ENCODE results near the gene PGLYRP3.

- TF ChIP-seq CHD2 (IDR thresholded peaks at IDR 0.05; ENCODE audit: low read length) = no peak
- TF ChIP-seq ATF2 (IDR thresholded peaks at IDR 0.05; ENCODE audit: low read length) = no peak
- no peak for TF ChIP-seq SIX5 (IDR thresholded peaks at IDR 0.05; ENCODE audit: low read depth, low read length)
- TF ChIP-seq GABPA (IDR thresholded peaks at IDR 0.05; ENCODE audit: borderline replicate concordance, insufficient read depth, low read length) = no peak
- no peak for TF ChIP-seq POLR2A (IDR thresholded peaks at IDR 0.05; ENCODE audit: control extremely low read depth in 1 of 2, low read depth in 2 of 2, low read length in 2 of 2)
These were observed 4.2 kb downstream of the PGLYRP3 start for GRCh38 chr1:153308540-153308939.

Data from H1 (cell line).